Panc1 (cell line): ENCODE data around the gene PHKB. TPM values are rescaled to one million over a fixed set of nuclear protein-coding genes. Genes with fewer than 3 reads are reported as not detected.

ENCODE experiments used
- ATAC-seq: fragments of 200-7000 bp; cut with Tn5 transposase; 2 replicates; pipeline ENCODE4 v1.9.1; 2020; ENCODE audit warnings: mild to moderate bottlenecking, moderate library complexity
- BruUV-seq: library from RNA; stranded (reverse); fragments of 400-500 nt; replicated peaks from 2 replicates; lab custom pipeline; 2021; lab: Mats Ljungman, UMichigan
- CTCF ChIA-PET: fragments of 300-600 bp; sonication (Branson Sonifier 250); formaldehyde crosslinking; loops from one replicate; lab custom pipeline; 2022; ENCODE audit warnings: antibody characterized with exemption; lab: Charles Lee
- POLR2A ChIA-PET: fragments of 300-600 bp; sonication (Branson Sonifier 250); formaldehyde crosslinking; loops from one replicate; lab custom pipeline; 2022; ENCODE audit warnings: antibody characterized with exemption; lab: Charles Lee
- DNase-seq: peaks from one replicate; pipeline ENCODE4 v3.0.0-alpha.2; 2010; ENCODE audit warnings: low read depth, low spot score
- H3K27ac ChIP-seq: 2 replicates; pipeline ENCODE4 v1.5.1; 2011; ENCODE audit warnings: mild to moderate bottlenecking, low read length, inconsistent platforms
- H3K27me3 ChIP-seq: fragments of 200-500 bp; sonication (Bioruptor generic); 2 replicates; pipeline ENCODE4 v1.6.0; 2014; ENCODE audit warnings: low read length, inconsistent platforms; ENCODE audit not compliant: control insufficient read depth, insufficient read depth
- H3K36me3 ChIP-seq: fragments of 200-500 bp; sonication (Bioruptor generic); 2 replicates; pipeline ENCODE4 v1.5.1; 2014; ENCODE audit warnings: inconsistent platforms, mild to moderate bottlenecking, low read length, moderate library complexity; ENCODE audit not compliant: control insufficient read depth, insufficient read depth
- H3K4me1 ChIP-seq: 2 replicates; pipeline ENCODE4 v1.5.1; 2011; ENCODE audit warnings: inconsistent platforms, mild to moderate bottlenecking, low read length, moderate library complexity; ENCODE audit not compliant: control insufficient read depth, insufficient read depth
- H3K4me3 ChIP-seq, 2 experiments: 2 replicates each; pipeline ENCODE4 v1.5.1; 2011 to 2012; ENCODE audit warnings: low read depth in 2 of 2, low read length in 2 of 2, mild to moderate bottlenecking in 2 of 2, inconsistent platforms in 1 of 2, moderate library complexity in 1 of 2
- H3K9me3 ChIP-seq: fragments of 200-500 bp; sonication (Bioruptor generic); 2 replicates; pipeline ENCODE4 v1.5.1; 2014; ENCODE audit warnings: low read depth, mild to moderate bottlenecking, inconsistent platforms, low read length, moderate library complexity; ENCODE audit not compliant: control insufficient read depth, insufficient read depth
- POLR2AphosphoS5 ChIP-seq: IDR thresholded peaks from 2 replicates; pipeline ENCODE4 v1.6.1; 2012; ENCODE audit warnings: mild to moderate bottlenecking, low read depth, low read length, moderate library complexity
- SIN3A ChIP-seq: IDR thresholded peaks from 2 replicates; pipeline ENCODE4 v1.6.1; 2012; ENCODE audit warnings: low read depth, mild to moderate bottlenecking, low read length, moderate library complexity, borderline replicate concordance; ENCODE audit not compliant: insufficient read depth
- TCF7L2 ChIP-seq: IDR thresholded peaks from 2 replicates; pipeline ENCODE4 v1.6.1; 2011; ENCODE audit warnings: mild to moderate bottlenecking, low read depth, low read length, inconsistent platforms
- in situ Hi-C: cut with HindIII; loops from 2 replicates; pipeline ENCODE4 v1.10.0; 2016; ENCODE audit warnings: low sequenced_read_pairs, low pct_unique_long_range_greater_than_20kb
- intact Hi-C: fragments of 100-400 bp; cut with micrococcal nuclease; formaldehyde crosslinking; loops from one replicate; pipeline ENCODE4 v1.10.0; 2022; ENCODE audit not compliant: unreplicated experiment
- total RNA-seq: library from RNA; stranded (reverse); gene quantifications from one replicate; pipeline ENCODE4 v1.2.1, GENCODE V29; 2021; ENCODE audit not compliant: unreplicated experiment
- TF ChIP-seq, protein P1 (sequence below), 2 experiments: IDR thresholded peaks; 2 replicates each; pipeline ENCODE4 v1.6.1; 2011 to 2012; ENCODE audit warnings: low read depth in 2 of 2, control low read depth in 1 of 2, low read length in 1 of 2, mild to moderate bottlenecking in 1 of 2, moderate library complexity in 1 of 2; ENCODE audit not compliant: insufficient read depth in 1 of 2
- TF ChIP-seq, protein P2 (sequence below): fragments of 450-650 bp; IDR thresholded peaks from 2 replicates; pipeline ENCODE4 v1.5.1; 2017; ENCODE audit warnings: mild to moderate bottlenecking

PHKB gene
- total RNA-seq, 1 experiment from 2014 or later, result 29.5 TPM

DNA sequence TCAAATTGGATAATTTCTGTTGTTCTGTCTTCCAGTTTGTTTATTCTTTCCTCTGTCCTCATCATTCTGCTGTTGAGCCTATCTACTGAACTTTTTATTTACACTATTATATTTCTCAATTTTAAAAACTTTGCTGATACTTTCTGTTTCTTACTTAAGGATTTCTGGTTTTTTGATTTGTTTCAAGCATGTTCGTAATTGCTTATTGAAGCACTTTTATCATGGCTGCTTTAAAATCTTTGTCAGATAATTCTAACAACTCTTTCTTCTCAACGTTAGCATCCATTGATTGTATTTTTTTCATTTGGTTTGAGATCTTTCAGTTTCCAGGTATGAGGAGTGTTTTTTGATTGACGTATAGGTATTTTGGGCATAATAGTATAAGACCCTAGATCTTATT is 116.9 kb downstream of the PHKB start:
- ChIA-PET POLR2A (interaction anchor here (0.5 kb wide), 1 partner anchor 450 kb away, joined by 3 read pairs; no protein-coding TSS in a partner anchor), CTCF (no interaction called here)
- H3K27ac ChIP-seq, result no peak overlapping the region

DNA sequence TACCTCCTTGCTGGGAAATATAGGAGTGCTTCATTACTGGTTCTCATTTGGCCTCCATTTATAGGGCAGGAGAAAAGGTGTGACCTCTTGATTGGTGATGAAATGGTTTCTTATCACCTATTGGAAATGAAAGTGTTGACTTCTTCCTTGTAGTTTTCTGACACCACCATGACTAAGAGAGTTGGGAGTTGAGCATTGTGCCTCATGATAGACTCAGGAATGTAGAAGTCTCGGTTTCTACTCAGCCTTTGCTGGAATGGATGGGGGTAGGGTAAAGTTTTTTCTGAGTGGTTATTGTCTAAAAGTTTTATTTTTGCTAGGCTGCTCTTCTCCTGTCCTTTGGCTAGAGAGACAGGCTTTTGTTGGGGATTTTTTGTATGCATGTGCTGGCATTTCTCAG is 117.4 kb downstream of the PHKB start:
- in situ Hi-C loops (no loop called here), intact Hi-C loops (no loop called here)
- ChIA-PET POLR2A (no interaction called here), CTCF (no interaction called here)
- DNase-seq (no peak), ATAC-seq (no peak)
- Histone ChIP-seq H3K9me3 (no peaks in the 10 kb centered on the region), H3K36me3 (no peaks in the 10 kb centered on the region), H3K4me3 (no peak overlapping the region), H3K27ac (no peak overlapping the region), H3K27me3 (no peaks in the 10 kb centered on the region), H3K4me1 (no peaks in the 10 kb centered on the region)
- TF ChIP-seq TCF7L2 (no peak), POLR2AphosphoS5 (no peak), SIN3A (no peak)
- TF ChIP-seq, protein P1, sequence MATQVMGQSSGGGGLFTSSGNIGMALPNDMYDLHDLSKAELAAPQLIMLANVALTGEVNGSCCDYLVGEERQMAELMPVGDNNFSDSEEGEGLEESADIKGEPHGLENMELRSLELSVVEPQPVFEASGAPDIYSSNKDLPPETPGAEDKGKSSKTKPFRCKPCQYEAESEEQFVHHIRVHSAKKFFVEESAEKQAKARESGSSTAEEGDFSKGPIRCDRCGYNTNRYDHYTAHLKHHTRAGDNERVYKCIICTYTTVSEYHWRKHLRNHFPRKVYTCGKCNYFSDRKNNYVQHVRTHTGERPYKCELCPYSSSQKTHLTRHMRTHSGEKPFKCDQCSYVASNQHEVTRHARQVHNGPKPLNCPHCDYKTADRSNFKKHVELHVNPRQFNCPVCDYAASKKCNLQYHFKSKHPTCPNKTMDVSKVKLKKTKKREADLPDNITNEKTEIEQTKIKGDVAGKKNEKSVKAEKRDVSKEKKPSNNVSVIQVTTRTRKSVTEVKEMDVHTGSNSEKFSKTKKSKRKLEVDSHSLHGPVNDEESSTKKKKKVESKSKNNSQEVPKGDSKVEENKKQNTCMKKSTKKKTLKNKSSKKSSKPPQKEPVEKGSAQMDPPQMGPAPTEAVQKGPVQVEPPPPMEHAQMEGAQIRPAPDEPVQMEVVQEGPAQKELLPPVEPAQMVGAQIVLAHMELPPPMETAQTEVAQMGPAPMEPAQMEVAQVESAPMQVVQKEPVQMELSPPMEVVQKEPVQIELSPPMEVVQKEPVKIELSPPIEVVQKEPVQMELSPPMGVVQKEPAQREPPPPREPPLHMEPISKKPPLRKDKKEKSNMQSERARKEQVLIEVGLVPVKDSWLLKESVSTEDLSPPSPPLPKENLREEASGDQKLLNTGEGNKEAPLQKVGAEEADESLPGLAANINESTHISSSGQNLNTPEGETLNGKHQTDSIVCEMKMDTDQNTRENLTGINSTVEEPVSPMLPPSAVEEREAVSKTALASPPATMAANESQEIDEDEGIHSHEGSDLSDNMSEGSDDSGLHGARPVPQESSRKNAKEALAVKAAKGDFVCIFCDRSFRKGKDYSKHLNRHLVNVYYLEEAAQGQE (IDR thresholded peaks at IDR 0.05; ENCODE audit: insufficient read depth in 1 of 2, low read depth in 2 of 2, low read length in 1 of 2), result no peak
- TF ChIP-seq, protein P2, sequence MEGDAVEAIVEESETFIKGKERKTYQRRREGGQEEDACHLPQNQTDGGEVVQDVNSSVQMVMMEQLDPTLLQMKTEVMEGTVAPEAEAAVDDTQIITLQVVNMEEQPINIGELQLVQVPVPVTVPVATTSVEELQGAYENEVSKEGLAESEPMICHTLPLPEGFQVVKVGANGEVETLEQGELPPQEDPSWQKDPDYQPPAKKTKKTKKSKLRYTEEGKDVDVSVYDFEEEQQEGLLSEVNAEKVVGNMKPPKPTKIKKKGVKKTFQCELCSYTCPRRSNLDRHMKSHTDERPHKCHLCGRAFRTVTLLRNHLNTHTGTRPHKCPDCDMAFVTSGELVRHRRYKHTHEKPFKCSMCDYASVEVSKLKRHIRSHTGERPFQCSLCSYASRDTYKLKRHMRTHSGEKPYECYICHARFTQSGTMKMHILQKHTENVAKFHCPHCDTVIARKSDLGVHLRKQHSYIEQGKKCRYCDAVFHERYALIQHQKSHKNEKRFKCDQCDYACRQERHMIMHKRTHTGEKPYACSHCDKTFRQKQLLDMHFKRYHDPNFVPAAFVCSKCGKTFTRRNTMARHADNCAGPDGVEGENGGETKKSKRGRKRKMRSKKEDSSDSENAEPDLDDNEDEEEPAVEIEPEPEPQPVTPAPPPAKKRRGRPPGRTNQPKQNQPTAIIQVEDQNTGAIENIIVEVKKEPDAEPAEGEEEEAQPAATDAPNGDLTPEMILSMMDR, result no peak
- no TSS peak for BruUV-seq

More for the DNA sequence above, 116.9 kb downstream of the PHKB start:
- DNase-seq (no peak), ATAC-seq (no peak)
- intact Hi-C loops, result no loop called here
- Histone ChIP-seq H3K27me3 (no peaks in the 10 kb centered on the region), H3K4me3 (no peak overlapping the region), H3K36me3 (no peaks in the 10 kb centered on the region), H3K9me3 (no peaks in the 10 kb centered on the region), H3K4me1 (no peaks in the 10 kb centered on the region)
- TF ChIP-seq TCF7L2, result no peak
- no peak for TF ChIP-seq POLR2AphosphoS5
- TF ChIP-seq, protein P2, result no peak
- no peak for TF ChIP-seq SIN3A
- TF ChIP-seq, protein P1 (IDR thresholded peaks at IDR 0.05; ENCODE audit: insufficient read depth in 1 of 2, low read depth in 2 of 2, low read length in 1 of 2), result no peak
- BruUV-seq, result no TSS peak
- in situ Hi-C loops, result no loop called here
